Panc1 (cell line): Measurements from ENCODE around the gene MPPED2.

Experiments
- CTCF ChIP-seq: fragments of 450-650 bp; IDR thresholded peaks from 2 replicates; pipeline ENCODE4 v1.5.1; 2017; ENCODE audit warnings: mild to moderate bottlenecking
- POLR2AphosphoS5 ChIP-seq: IDR thresholded peaks from 2 replicates; pipeline ENCODE4 v1.6.1; 2012; ENCODE audit warnings: mild to moderate bottlenecking, low read depth, low read length, moderate library complexity
- REST ChIP-seq, 2 experiments: IDR thresholded peaks; 2 replicates each; pipeline ENCODE4 v1.6.1; 2011 to 2012; ENCODE audit warnings: low read depth in 2 of 2, control low read depth in 1 of 2, low read length in 1 of 2, mild to moderate bottlenecking in 1 of 2, moderate library complexity in 1 of 2; ENCODE audit not compliant: insufficient read depth in 1 of 2
- SIN3A ChIP-seq: IDR thresholded peaks from 2 replicates; pipeline ENCODE4 v1.6.1; 2012; ENCODE audit warnings: low read depth, mild to moderate bottlenecking, low read length, moderate library complexity, borderline replicate concordance; ENCODE audit not compliant: insufficient read depth

- no peak for TF ChIP-seq CTCF
- no peak for TF ChIP-seq POLR2AphosphoS5
- no peak for TF ChIP-seq REST (IDR thresholded peaks at IDR 0.05; ENCODE audit: insufficient read depth in 1 of 2, low read depth in 2 of 2, low read length in 1 of 2)
- TF ChIP-seq SIN3A = no peak
Observed at GRCh38 chr11:30631148-30631547, 45.0 kb upstream of the MPPED2 start.
